ENCODE data around the gene GSDME.
"Not testable (repeated sequence)": the region's sequence is repeated elsewhere in the genome, so short reads cannot be mapped to it uniquely, and the experiment has no call there.

The GSDME gene

DNA sequence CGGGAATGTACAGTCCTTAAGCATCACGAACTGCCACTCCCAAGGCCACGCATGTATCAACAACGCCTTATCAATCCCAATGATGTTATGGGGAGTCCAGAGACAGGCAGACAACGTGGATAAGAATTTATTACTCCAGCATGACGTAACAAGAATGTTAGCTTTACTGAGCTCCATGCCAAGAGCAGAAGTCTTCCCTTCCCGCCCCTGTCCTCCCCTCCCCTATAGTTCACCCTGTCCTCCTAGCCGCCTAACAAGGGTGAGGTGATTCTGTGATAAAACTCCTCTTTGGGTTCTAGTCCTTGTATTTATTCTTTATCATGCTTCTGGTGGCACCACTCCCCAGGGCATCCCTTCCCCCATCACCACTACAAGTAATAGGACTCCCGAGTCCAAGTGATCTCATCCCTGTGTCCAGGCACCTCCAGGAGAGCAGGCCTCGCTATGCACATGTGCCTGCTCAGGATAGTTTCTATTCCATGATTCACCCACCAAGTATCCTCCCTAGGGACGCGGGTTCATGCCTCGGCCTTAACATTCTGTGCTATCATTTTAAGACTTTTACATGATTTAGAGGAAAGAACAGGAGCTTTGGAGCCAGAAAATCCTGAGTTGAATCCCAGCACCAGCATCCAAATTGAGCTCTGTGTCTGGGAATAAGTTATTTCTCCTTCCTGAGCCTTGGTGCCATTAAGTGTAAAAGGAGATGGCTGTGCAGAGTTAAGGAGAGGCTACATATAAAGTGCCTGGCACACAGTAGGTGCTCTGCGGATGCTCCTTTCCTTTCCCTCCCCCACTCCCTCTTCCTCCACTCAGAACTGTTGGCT, 15.4 kb downstream of the GSDME start:
- Histone ChIP-seq H3K4me1 (no peaks in the 10 kb centered on the region), H3K4me3 (ENCODE audit: low read depth, low read length) (no peak overlapping the region), H3K27me3 (no peaks in the 10 kb centered on the region), H3K36me3 (no peaks in the 10 kb centered on the region), H3K9me3 (no peaks in the 10 kb centered on the region)
- peak; percentile 40 for DNase-seq
- no peak for TF ChIP-seq CTCF (IDR thresholded peaks at IDR 0.05; ENCODE audit: low read depth, low read length)

DNA sequence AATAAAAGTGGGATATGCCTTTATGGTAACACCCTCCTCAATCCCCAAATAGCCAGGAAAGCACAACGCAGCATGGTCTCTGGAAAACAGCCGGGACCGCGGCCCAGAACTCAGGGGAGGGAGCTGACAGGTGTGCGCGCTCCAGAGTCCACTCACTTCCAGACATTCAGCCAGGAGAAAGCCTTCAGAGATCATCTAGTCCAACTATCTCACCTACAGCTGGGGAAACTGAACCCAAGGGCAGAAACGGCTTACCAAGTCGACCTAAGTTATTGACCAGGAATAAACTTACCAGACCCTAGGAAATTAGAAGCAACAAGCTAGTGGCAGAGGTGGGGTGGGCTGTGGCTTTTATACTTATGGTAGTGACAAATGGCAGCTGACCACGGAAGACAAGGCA, 16.4 kb downstream of the GSDME start:
- no peaks in the 10 kb centered on the region for H3K36me3 ChIP-seq
- H3K9me3 ChIP-seq, result no peaks in the 10 kb centered on the region
- H3K4me1 ChIP-seq, result no peaks in the 10 kb centered on the region
- no peak overlapping the region for H3K4me3 ChIP-seq (ENCODE audit: low read depth, low read length)
- H3K27me3 ChIP-seq, result no peaks in the 10 kb centered on the region
- TF ChIP-seq CTCF (IDR thresholded peaks at IDR 0.05; ENCODE audit: low read depth, low read length), result no peak
- DNase-seq, result no peak

DNA sequence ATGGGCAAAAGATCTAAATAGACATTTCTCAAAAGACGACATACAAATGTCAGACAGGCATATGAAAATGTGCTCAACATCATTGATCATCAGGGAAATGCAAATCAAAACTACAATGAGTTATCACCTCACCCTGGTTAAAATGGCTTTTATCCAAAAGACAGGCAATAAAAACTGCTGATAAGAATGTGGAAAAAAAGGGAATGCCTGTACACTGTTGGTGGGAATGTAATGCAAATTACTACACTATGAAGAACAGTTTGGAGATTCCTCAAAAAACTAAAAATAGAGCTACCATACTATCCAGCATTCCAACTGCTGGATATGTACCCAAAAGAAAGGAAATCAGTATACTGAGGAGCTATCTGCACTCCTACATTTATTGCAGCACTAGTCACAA, 18.0 kb downstream of the GSDME start:
- DNase-seq, result no peak
- Histone ChIP-seq H3K27me3 (no peaks in the 10 kb centered on the region), H3K4me3 (ENCODE audit: low read depth, low read length) (no peak overlapping the region), H3K9me3 (no peaks in the 10 kb centered on the region), H3K4me1 (no peaks in the 10 kb centered on the region), H3K36me3 (no peaks in the 10 kb centered on the region)
- TF ChIP-seq CTCF (IDR thresholded peaks at IDR 0.05; ENCODE audit: low read depth, low read length), result no peak

- no peaks in the 10 kb centered on the region for H3K36me3 ChIP-seq
- TF ChIP-seq CTCF (IDR thresholded peaks at IDR 0.05; ENCODE audit: low read depth, low read length), result no peak
- H3K4me3 ChIP-seq (ENCODE audit: low read depth, low read length), result no peak overlapping the region
- no peaks in the 10 kb centered on the region for H3K9me3 ChIP-seq
- no peak for DNase-seq
- H3K4me1 ChIP-seq, result no peaks in the 10 kb centered on the region
- H3K27me3 ChIP-seq, result no peaks in the 10 kb centered on the region
Observed at GRCh38 chr7:24738577-24738976, 18.7 kb downstream of the GSDME start.

- DNase-seq, result no peak
- no peak for TF ChIP-seq CTCF (IDR thresholded peaks at IDR 0.05; ENCODE audit: low read depth, low read length)
- H3K4me3 ChIP-seq (ENCODE audit: low read depth, low read length), result no peak overlapping the region
- H3K27me3 ChIP-seq, result no peaks in the 10 kb centered on the region
- no peaks in the 10 kb centered on the region for H3K4me1 ChIP-seq
- H3K36me3 ChIP-seq, result no peaks in the 10 kb centered on the region
- H3K9me3 ChIP-seq, result no peaks in the 10 kb centered on the region
Observed at GRCh38 chr7:24737281-24737680, 20.0 kb downstream of the GSDME start.

DNA sequence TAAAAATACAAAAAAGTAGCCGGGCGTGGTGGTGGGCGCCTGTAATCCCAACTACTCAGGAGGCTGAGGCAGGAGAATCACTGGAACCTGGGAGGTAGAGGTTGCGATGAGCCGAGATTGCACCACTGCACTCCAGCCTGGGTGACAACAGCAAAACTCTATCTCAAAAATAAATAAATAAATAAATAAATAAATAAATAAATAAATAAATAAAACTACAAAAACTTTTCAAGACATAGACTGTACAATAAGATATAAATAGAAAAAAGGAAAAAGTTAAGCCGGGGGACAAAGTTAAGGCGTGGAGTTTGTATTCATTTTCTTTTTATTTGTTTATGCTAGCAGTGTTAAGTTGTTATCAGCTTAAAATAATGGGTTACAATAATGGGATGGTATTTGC, 21.7 kb downstream of the GSDME start:
- H3K4me1 ChIP-seq; H3K9me3 ChIP-seq; H3K27me3 ChIP-seq; H3K36me3 ChIP-seq; DNase-seq; H3K4me3 ChIP-seq (ENCODE audit: low read depth, low read length): not testable (repeated sequence)
